Fibroblast of lung (primary cell): Measurements from ENCODE around the gene CENPP. TPM values are rescaled to one million over a fixed set of nuclear protein-coding genes. Genes with fewer than 3 reads are reported as not detected.

Experiments
- DNase-seq, 2 donors: peaks; one replicate each; pipeline versions ENCODE4 v3.0.0 to v3.0.0-alpha.2; 2010; ENCODE audit warnings: low read depth in 2 of 2
- H2AFZ ChIP-seq: 2 replicates; pipeline ENCODE4 v1.5.1; 2012; ENCODE audit warnings: low read length, control low read depth, inconsistent platforms
- H3K27ac ChIP-seq: 2 replicates; pipeline ENCODE4 v1.5.1; 2011; ENCODE audit warnings: low read length, control low read depth; ENCODE audit not compliant: insufficient read depth
- H3K27me3 ChIP-seq: 2 replicates; pipeline ENCODE4 v1.5.1; 2011; ENCODE audit warnings: mild to moderate bottlenecking, low read length; ENCODE audit not compliant: control insufficient read depth, insufficient read depth
- H3K36me3 ChIP-seq: 2 replicates; pipeline ENCODE4 v1.5.1; 2011; ENCODE audit warnings: low read length; ENCODE audit not compliant: control insufficient read depth, insufficient read depth
- H3K4me1 ChIP-seq: 2 replicates; pipeline ENCODE4 v1.5.1; 2011; ENCODE audit warnings: low read length; ENCODE audit not compliant: control insufficient read depth, insufficient read depth; ENCODE audit errors: extremely low read depth
- H3K4me2 ChIP-seq: 2 replicates; pipeline ENCODE4 v1.5.1; 2011; ENCODE audit warnings: low read length, control low read depth; ENCODE audit not compliant: insufficient read depth; ENCODE audit errors: extremely low read depth
- H3K4me3 ChIP-seq, 4 experiments: fragments of 200-600 bp in 1 of 4; sonication (generic) in 1 of 4; replicated peaks in 1 of 4; 2 replicates each; pipeline ENCODE4 v1.5.1; 2011 to 2016; ENCODE audit warnings: low read length in 4 of 4, low read depth in 3 of 4, mild to moderate bottlenecking in 3 of 4, control low read depth in 2 of 4, inconsistent platforms in 1 of 4, mixed read lengths in 1 of 4; ENCODE audit not compliant: insufficient read depth in 1 of 4; ENCODE audit errors: control extremely low read depth in 1 of 4
- H3K79me2 ChIP-seq: 2 replicates; pipeline ENCODE4 v1.5.1; 2012; ENCODE audit warnings: mild to moderate bottlenecking, low read length, inconsistent platforms; ENCODE audit not compliant: control insufficient read depth, insufficient read depth
- H3K9ac ChIP-seq: 2 replicates; pipeline ENCODE4 v1.5.1; 2011; ENCODE audit warnings: mild to moderate bottlenecking, low read length, control low read depth; ENCODE audit not compliant: insufficient read depth
- H3K9me3 ChIP-seq: 2 replicates; pipeline ENCODE4 v1.5.1; 2012; ENCODE audit warnings: low read depth, low read length; ENCODE audit not compliant: control insufficient read depth, insufficient read depth
- H4K20me1 ChIP-seq: 2 replicates; pipeline ENCODE4 v1.5.1; 2011; ENCODE audit warnings: low read length; ENCODE audit not compliant: control insufficient read depth, insufficient read depth; ENCODE audit errors: extremely low read depth
- EZH2 ChIP-seq: IDR thresholded peaks from 2 replicates; pipeline ENCODE4 v1.5.1; 2012; ENCODE audit warnings: low read length, control low read depth, mild to moderate bottlenecking; ENCODE audit errors: missing control alignments
- polyA plus RNA-seq, 2 donors: library from polyadenylated mRNA; depleted of rRNA in 1 of 2; stranded (reverse) in 1 of 2; unstranded in 1 of 2; fragments of >200 nt; gene quantifications; 2 replicates each; pipeline ENCODE4 v1.2.1, GENCODE V29; 2011 to 2012; ENCODE audit warnings: missing spikeins in 1 of 2
- total RNA-seq: library from RNA; depleted of rRNA; stranded (reverse); fragments of >200 nt; gene quantifications from 2 replicates; pipeline ENCODE4 v1.2.1, GENCODE V29; 2014
- TF ChIP-seq, protein P1 (sequence below), 2 donors: IDR thresholded peaks in 1 of 2; conservative IDR thresholded peaks in 1 of 2; 1 replicate in 1 of 2; 2 replicates in 1 of 2; pipeline ENCODE4 v1.5.1; 2011 to 2012; ENCODE audit warnings: low read length in 2 of 2, control low read depth in 1 of 2, inconsistent platforms in 1 of 2, low read depth in 1 of 2, mild to moderate bottlenecking in 1 of 2

Gene CENPP
- total and polyA plus RNA-seq, 2 donors (not counting 1 experiment from before 2014, with no cell fraction given) = 1.7 to 2.4 TPM

DNA sequence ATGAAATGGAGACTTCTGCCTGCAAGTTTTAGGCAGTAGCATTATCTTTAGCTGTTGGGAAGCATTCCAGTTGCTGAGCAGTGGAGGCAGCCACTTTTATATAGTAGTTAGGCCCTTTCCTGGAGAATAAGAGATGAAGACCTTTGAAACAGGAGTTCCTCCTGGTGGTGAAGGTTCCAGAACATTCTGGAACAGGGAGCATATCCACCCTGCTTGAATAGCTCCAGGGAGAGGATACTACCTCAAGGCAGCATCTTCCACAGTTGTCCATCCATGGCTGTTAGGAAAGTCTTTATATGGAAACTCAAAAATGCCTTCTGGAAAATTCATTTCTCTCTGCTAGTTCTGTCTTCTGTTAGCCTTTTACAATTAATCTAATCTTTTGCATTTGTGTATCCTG lies 153.6 kb downstream of the CENPP start:
- no peaks in the 10 kb centered on the region for H3K9me3 ChIP-seq
- no peaks in the 10 kb centered on the region for H4K20me1 ChIP-seq
- H3K36me3 ChIP-seq = no peaks in the 10 kb centered on the region
- no peak overlapping the region for H3K27ac ChIP-seq
- H3K4me1 ChIP-seq = peaks cover 14% of the 10 kb centered on the region
- no peaks in the 10 kb centered on the region for H3K27me3 ChIP-seq
- no peak for DNase-seq
- no peak overlapping the region for H3K9ac ChIP-seq
- no peak for TF ChIP-seq EZH2
- TF ChIP-seq, protein P1, sequence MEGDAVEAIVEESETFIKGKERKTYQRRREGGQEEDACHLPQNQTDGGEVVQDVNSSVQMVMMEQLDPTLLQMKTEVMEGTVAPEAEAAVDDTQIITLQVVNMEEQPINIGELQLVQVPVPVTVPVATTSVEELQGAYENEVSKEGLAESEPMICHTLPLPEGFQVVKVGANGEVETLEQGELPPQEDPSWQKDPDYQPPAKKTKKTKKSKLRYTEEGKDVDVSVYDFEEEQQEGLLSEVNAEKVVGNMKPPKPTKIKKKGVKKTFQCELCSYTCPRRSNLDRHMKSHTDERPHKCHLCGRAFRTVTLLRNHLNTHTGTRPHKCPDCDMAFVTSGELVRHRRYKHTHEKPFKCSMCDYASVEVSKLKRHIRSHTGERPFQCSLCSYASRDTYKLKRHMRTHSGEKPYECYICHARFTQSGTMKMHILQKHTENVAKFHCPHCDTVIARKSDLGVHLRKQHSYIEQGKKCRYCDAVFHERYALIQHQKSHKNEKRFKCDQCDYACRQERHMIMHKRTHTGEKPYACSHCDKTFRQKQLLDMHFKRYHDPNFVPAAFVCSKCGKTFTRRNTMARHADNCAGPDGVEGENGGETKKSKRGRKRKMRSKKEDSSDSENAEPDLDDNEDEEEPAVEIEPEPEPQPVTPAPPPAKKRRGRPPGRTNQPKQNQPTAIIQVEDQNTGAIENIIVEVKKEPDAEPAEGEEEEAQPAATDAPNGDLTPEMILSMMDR (conservative IDR thresholded peaks at IDR 0.05 in 1 of 2, IDR thresholded peaks at IDR 0.05 in 1 of 2; ENCODE audit: low read depth in 1 of 2, low read length in 2 of 2) = no peak
- no peak overlapping the region for H3K4me3 ChIP-seq
- H2AFZ ChIP-seq = no peak overlapping the region
- H3K79me2 ChIP-seq = no peaks in the 10 kb centered on the region
- no peak overlapping the region for H3K4me2 ChIP-seq

DNA sequence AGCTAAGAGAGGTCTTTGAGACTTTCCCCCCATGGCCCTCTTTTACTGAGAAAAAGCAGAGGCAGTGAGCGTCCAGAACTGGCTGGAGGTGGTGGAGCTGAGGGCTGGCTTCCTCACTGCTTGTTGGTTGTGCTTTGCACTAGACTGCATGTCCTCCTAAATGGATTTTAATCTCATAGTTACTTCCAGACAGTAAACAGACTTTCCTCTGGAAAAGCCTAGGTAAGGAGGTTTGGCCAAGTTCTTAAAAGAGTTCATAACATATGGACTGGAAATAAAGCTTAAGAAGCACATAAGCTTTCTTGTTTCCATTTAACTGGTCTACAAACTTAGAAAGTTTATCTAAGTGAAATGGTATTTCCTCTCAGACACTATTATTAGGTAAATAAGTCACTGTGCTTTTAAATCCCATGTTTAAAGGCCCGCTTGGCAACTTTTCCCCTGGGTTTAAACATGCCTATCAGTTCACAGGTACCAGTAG lies 154.6 kb downstream of the CENPP start:
- Histone ChIP-seq H3K4me3 (peak overlapping the region in 1 of 4 experiments; percentile 38), H2AFZ (peak overlapping the region; percentile 50), H3K9me3 (no peaks in the 10 kb centered on the region), H3K27me3 (no peaks in the 10 kb centered on the region), H3K79me2 (no peaks in the 10 kb centered on the region), H3K27ac (peak overlapping the region; percentile 41), H3K36me3 (no peaks in the 10 kb centered on the region), H3K4me1 (peaks cover 14% of the 10 kb centered on the region), H3K4me2 (no peak overlapping the region), H3K9ac (no peak overlapping the region), H4K20me1 (no peaks in the 10 kb centered on the region)
- DNase-seq = peak; percentile 28 to 69
- TF ChIP-seq, protein P1 (conservative IDR thresholded peaks at IDR 0.05 in 1 of 2, IDR thresholded peaks at IDR 0.05 in 1 of 2; ENCODE audit: low read depth in 1 of 2, low read length in 2 of 2) = no peak
- no peak for TF ChIP-seq EZH2

DNA sequence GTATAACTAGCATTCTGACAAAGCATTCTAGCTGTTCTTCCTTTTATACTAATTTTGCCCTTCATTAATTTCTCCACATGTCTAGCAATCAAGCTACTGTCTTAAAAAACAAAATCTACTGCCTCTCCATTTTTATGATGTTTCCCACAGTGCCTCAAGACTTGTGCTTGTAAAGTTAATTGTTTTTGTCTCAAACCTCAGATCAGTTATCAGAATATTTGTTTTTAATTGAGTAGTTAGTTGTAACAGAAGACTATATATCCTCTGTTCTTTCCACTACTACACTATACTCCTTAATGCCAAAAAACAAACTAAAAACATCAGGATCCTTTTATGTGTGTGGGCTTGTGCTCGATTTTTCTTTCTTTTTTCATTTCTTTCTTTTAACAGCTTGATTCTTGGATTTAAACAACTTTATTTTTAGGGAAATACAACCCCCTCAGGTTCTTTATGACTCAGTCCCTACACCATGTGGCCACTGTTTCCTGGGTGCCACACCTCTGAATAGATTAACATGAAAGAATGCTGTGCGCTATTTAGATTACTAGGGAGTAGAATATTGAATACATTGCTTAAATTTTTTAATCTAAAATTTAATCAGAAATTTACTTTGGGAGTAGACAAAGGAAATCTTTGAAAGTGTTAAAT lies 155.4 kb downstream of the CENPP start:
- no peak overlapping the region for H3K9ac ChIP-seq
- DNase-seq = peak in 1 of 2 donors; percentile 65
- H3K4me2 ChIP-seq = no peak overlapping the region
- peak overlapping the region in 1 of 4 experiments; percentile 38 for H3K4me3 ChIP-seq
- H3K36me3 ChIP-seq = no peaks in the 10 kb centered on the region
- peak overlapping the region; percentile 6 for H2AFZ ChIP-seq
- H3K27ac ChIP-seq = no peak overlapping the region
- peaks cover 14% of the 10 kb centered on the region for H3K4me1 ChIP-seq
- H3K27me3 ChIP-seq = no peaks in the 10 kb centered on the region
- TF ChIP-seq, protein P1 (conservative IDR thresholded peaks at IDR 0.05 in 1 of 2, IDR thresholded peaks at IDR 0.05 in 1 of 2; ENCODE audit: low read depth in 1 of 2, low read length in 2 of 2) = no peak
- TF ChIP-seq EZH2 = no peak
- H3K79me2 ChIP-seq = no peaks in the 10 kb centered on the region
- H4K20me1 ChIP-seq = no peaks in the 10 kb centered on the region
- no peaks in the 10 kb centered on the region for H3K9me3 ChIP-seq
